HG03469 (cell line): Measurements from ENCODE around the gene C1orf53.

Source experiments
- ATAC-seq: cut with Tn5 transposase; IDR thresholded peaks from one replicate; pipeline ENCODE4 v1.9.1; 2021; ENCODE audit warnings: mild to moderate bottlenecking, moderate library complexity, moderate number of reproducible peaks; ENCODE audit not compliant: unreplicated experiment

Gene C1orf53

GRCh38 chr1:197907846-197908616 is 5.6 kb downstream of the C1orf53 start:
- ATAC-seq = no peak

GRCh38 chr1:197908716-197909220 is 6.3 kb downstream of the C1orf53 start:
- ATAC-seq = no peak

GRCh38 chr1:197909384-197909783 is 7.0 kb downstream of the C1orf53 start:
- no peak for ATAC-seq

- ATAC-seq = no peak
Measured at GRCh38 chr1:197910120-197910991, 7.9 kb downstream of the C1orf53 start.

GRCh38 chr1:197911111-197911856 is 8.9 kb downstream of the C1orf53 start:
- no peak for ATAC-seq

- ATAC-seq = no peak
Measured at GRCh38 chr1:197911857-197912696, 9.6 kb downstream of the C1orf53 start.

- ATAC-seq = no peak
Measured at GRCh38 chr1:197912739-197913494, 10.5 kb downstream of the C1orf53 start.

GRCh38 chr1:197913495-197914276 is 11.3 kb downstream of the C1orf53 start:
- no peak for ATAC-seq

GRCh38 chr1:197914510-197914909 is 12.1 kb downstream of the C1orf53 start:
- ATAC-seq = no peak

GRCh38 chr1:197915260-197915861 is 12.9 kb downstream of the C1orf53 start:
- no peak for ATAC-seq

- ATAC-seq = no peak
Measured at GRCh38 chr1:197915862-197916499, 13.6 kb downstream of the C1orf53 start.

GRCh38 chr1:197916500-197916983 is 14.1 kb downstream of the C1orf53 start:
- ATAC-seq = no peak

- ATAC-seq = no peak
Measured at GRCh38 chr1:197917805-197918651, 15.6 kb downstream of the C1orf53 start.

GRCh38 chr1:197918807-197919345 is 16.4 kb downstream of the C1orf53 start:
- no peak for ATAC-seq

GRCh38 chr1:197919346-197920066 is 17.1 kb downstream of the C1orf53 start:
- ATAC-seq = no peak

- ATAC-seq = no peak
Measured at GRCh38 chr1:197920067-197920396, 17.6 kb downstream of the C1orf53 start.
